ENCODE measurements around the gene CAVIN2. TPM values are rescaled to one million over a fixed set of nuclear protein-coding genes. Genes with fewer than 3 reads are reported as not detected.

Gene CAVIN2
- total RNA-seq, 1 experiment from 2014 or later: not detected

GRCh38 chr2:191857259-191857805 lies 10.4 kb upstream of the CAVIN2 start:
- Mint-ChIP-seq H3K27ac (ENCODE audit: unreplicated experiment) (no peak overlapping the region), H3K4me1 (ENCODE audit: low read depth, unreplicated experiment) (peaks cover 6% of the 10 kb centered on the region), H3K36me3 (ENCODE audit: insufficient read depth, unreplicated experiment) (no peaks in the 10 kb centered on the region), H3K4me3 (ENCODE audit: unreplicated experiment) (no peak overlapping the region), H3K27me3 (ENCODE audit: insufficient read depth, unreplicated experiment) (no peaks in the 10 kb centered on the region), H3K9me3 (ENCODE audit: unreplicated experiment) (no peaks in the 10 kb centered on the region)
- Histone ChIP-seq H3K9me3 (no peaks in the 10 kb centered on the region), H3K36me3 (ENCODE audit: control insufficient read depth, insufficient read depth, low read length) (no peaks in the 10 kb centered on the region), H3K4me3 (ENCODE audit: low read depth, low read length) (no peak overlapping the region), H3K4me1 (peaks cover 15% of the 10 kb centered on the region), H3K27me3 (replicated peaks; ENCODE audit: control insufficient read depth, insufficient read depth, low read length) (no peaks in the 10 kb centered on the region)
- POLR2A ChIA-PET: no interaction called here
- CTCF ChIA-PET: no interaction called here
- BruUV-seq (replicated peaks): no TSS peak
- no peak for TF ChIP-seq CTCF (IDR thresholded peaks at IDR 0.05; ENCODE audit: insufficient read depth in 1 of 2, low read depth in 1 of 2, low read length in 1 of 2, severe bottlenecking in 1 of 2, unreplicated experiment in 1 of 2)
- intact Hi-C loops (cut with micrococcal nuclease; ENCODE audit: unreplicated experiment): no loop called here
- DNase-seq: no peak

GRCh38 chr2:191856111-191856876 lies 9.4 kb upstream of the CAVIN2 start:
- no TSS peak for BruUV-seq (replicated peaks)
- no peak for DNase-seq
- Mint-ChIP-seq H3K27me3 (ENCODE audit: insufficient read depth, unreplicated experiment) (no peaks in the 10 kb centered on the region), H3K27ac (ENCODE audit: unreplicated experiment) (no peak overlapping the region), H3K9me3 (ENCODE audit: unreplicated experiment) (no peaks in the 10 kb centered on the region), H3K4me1 (ENCODE audit: low read depth, unreplicated experiment) (peaks cover 6% of the 10 kb centered on the region), H3K36me3 (ENCODE audit: insufficient read depth, unreplicated experiment) (no peaks in the 10 kb centered on the region), H3K4me3 (ENCODE audit: unreplicated experiment) (no peak overlapping the region)
- no peak overlapping the region for H3K4me3 ChIP-seq (ENCODE audit: low read depth, low read length)
- H3K9me3 ChIP-seq: no peaks in the 10 kb centered on the region
- no peaks in the 10 kb centered on the region for H3K27me3 ChIP-seq (replicated peaks; ENCODE audit: control insufficient read depth, insufficient read depth, low read length)
- CTCF ChIA-PET: no interaction called here
- no peaks in the 10 kb centered on the region for H3K36me3 ChIP-seq (ENCODE audit: control insufficient read depth, insufficient read depth, low read length)
- intact Hi-C loops (cut with micrococcal nuclease; ENCODE audit: unreplicated experiment): no loop called here
- POLR2A ChIA-PET: no interaction called here
- H3K4me1 ChIP-seq: peaks cover 15% of the 10 kb centered on the region
- TF ChIP-seq CTCF (IDR thresholded peaks at IDR 0.05; ENCODE audit: insufficient read depth in 1 of 2, low read depth in 1 of 2, low read length in 1 of 2, severe bottlenecking in 1 of 2, unreplicated experiment in 1 of 2): no peak

- no peak for DNase-seq
- H3K4me3 ChIP-seq (ENCODE audit: low read depth, low read length): no peak overlapping the region
- Mint-ChIP-seq H3K27ac (ENCODE audit: unreplicated experiment) (no peak overlapping the region), H3K27me3 (ENCODE audit: insufficient read depth, unreplicated experiment) (no peaks in the 10 kb centered on the region), H3K9me3 (ENCODE audit: unreplicated experiment) (no peaks in the 10 kb centered on the region), H3K36me3 (ENCODE audit: insufficient read depth, unreplicated experiment) (no peaks in the 10 kb centered on the region), H3K4me3 (ENCODE audit: unreplicated experiment) (no peak overlapping the region), H3K4me1 (ENCODE audit: low read depth, unreplicated experiment) (peaks cover 6% of the 10 kb centered on the region)
- no peaks in the 10 kb centered on the region for H3K9me3 ChIP-seq
- no peaks in the 10 kb centered on the region for H3K36me3 ChIP-seq (ENCODE audit: control insufficient read depth, insufficient read depth, low read length)
- intact Hi-C loops (cut with micrococcal nuclease; ENCODE audit: unreplicated experiment): no loop called here
- H3K27me3 ChIP-seq (replicated peaks; ENCODE audit: control insufficient read depth, insufficient read depth, low read length): no peaks in the 10 kb centered on the region
- no TSS peak for BruUV-seq (replicated peaks)
- TF ChIP-seq CTCF (IDR thresholded peaks at IDR 0.05; ENCODE audit: insufficient read depth in 1 of 2, low read depth in 1 of 2, low read length in 1 of 2, severe bottlenecking in 1 of 2, unreplicated experiment in 1 of 2): no peak
- POLR2A ChIA-PET: no interaction called here
- CTCF ChIA-PET: no interaction called here
- H3K4me1 ChIP-seq: peaks cover 15% of the 10 kb centered on the region
These were observed 8.5 kb upstream of the CAVIN2 start for GRCh38 chr2:191855382-191855781.
